Coronary artery (tissue), 2 donors: ENCODE data around the gene SPPL3.

Source experiments
- DNase-seq: peaks from one replicate; pipeline ENCODE4 v3.0.0-alpha.2; 2017; ENCODE audit warnings: low spot score
- H3K27ac ChIP-seq, 2 donors: fragments of 200-600 bp; sonication (generic); one replicate each; pipeline ENCODE4 v1.5.1; 2016 to 2019
- H3K4me3 ChIP-seq: fragments of 200-600 bp; sonication (generic); 2 replicates; pipeline ENCODE4 v1.5.1; 2016; ENCODE audit warnings: mild to moderate bottlenecking, moderate library complexity
- TF ChIP-seq, protein P1 (sequence below): fragments of 200-600 bp; sonication (generic); IDR thresholded peaks from one replicate; pipeline ENCODE4 v1.5.1; 2019; ENCODE audit warnings: antibody characterized with exemption

The SPPL3 gene

DNA sequence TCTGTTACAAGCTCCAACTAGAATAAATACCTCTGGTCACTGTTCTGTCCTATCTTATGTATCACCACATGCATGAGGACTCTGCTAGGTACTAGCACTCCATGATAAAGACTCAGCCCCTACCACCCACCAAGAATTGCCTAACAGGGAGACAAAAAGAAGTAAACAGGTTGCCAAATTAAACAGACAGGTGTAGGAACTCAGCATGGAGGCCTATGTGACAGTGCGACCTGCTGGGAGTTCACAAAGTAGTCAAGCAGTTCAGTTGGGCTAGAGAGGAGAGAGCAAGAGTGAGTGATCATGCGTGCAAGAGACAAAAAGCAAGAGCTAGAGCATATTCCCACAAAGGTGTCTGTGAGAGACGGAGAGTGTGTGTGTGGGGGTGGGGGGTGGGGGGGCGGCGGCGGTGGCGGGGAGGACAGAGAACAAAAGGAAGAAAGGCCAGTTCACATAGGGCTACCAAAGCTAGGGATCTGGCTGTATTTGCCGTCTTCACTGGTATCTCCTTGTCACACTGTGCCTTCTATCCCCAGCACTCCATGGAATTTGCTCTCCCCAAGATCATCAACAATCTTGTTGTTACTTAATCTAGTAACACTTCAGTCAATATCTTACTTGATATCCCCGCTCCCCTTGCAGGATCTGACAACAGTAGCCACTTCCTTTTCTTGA, 81.2 kb downstream of the SPPL3 start:
- Histone ChIP-seq H3K4me3 (no peak overlapping the region), H3K27ac (no peak overlapping the region)
- DNase-seq: no peak
- TF ChIP-seq, protein P1, sequence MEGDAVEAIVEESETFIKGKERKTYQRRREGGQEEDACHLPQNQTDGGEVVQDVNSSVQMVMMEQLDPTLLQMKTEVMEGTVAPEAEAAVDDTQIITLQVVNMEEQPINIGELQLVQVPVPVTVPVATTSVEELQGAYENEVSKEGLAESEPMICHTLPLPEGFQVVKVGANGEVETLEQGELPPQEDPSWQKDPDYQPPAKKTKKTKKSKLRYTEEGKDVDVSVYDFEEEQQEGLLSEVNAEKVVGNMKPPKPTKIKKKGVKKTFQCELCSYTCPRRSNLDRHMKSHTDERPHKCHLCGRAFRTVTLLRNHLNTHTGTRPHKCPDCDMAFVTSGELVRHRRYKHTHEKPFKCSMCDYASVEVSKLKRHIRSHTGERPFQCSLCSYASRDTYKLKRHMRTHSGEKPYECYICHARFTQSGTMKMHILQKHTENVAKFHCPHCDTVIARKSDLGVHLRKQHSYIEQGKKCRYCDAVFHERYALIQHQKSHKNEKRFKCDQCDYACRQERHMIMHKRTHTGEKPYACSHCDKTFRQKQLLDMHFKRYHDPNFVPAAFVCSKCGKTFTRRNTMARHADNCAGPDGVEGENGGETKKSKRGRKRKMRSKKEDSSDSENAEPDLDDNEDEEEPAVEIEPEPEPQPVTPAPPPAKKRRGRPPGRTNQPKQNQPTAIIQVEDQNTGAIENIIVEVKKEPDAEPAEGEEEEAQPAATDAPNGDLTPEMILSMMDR: no peak

DNA sequence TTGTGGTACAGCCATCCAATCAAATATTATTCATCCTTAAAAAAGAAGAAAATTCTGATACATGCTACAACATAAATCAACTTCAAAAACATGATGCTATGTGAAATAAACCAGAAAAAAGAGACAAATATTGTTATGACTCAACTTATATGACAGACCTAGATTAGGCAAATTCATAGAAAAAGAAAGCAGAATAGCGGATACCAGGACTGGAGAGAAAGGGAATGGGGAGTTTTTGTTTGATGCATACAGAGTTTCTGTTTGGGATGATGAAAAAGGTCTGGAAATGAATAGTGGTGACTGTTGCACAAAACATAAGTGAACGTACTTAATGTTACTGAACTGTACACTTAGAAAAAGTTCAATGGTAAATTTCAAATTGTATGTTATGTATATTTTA, 82.3 kb downstream of the SPPL3 start:
- no peak overlapping the region for H3K27ac ChIP-seq
- no peak overlapping the region for H3K4me3 ChIP-seq
- TF ChIP-seq, protein P1: no peak
- no peak for DNase-seq

DNA sequence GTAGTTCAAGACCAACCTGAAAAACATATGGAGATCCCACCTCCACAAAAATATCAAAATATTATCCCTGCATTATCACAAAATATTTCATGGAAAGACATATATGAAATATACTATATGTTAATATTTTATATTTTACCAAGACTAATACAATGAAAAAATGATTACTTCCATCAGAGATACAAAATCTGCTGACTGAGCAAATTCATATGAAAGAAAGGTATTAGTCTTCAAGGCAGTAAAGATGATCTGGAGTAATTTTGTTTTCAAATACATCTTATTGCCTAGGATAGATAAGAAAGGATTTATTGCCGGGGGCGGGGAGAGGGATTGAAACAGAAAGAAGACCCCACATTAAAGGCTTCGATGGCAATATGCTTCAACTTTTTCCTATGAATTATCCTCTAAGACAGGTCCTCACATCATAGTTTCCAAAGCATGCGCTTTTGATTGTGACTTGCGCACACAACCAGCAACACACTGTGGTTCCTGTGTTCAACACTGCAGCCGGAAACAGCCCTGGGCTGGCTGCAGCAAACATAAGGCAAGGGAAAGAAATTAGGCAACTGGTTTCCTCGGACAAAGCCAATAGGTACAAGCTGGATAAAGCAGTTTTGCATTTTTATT, 83.2 kb downstream of the SPPL3 start:
- TF ChIP-seq, protein P1: no peak
- no peak for DNase-seq
- no peak overlapping the region for H3K27ac ChIP-seq
- no peak overlapping the region for H3K4me3 ChIP-seq

DNA sequence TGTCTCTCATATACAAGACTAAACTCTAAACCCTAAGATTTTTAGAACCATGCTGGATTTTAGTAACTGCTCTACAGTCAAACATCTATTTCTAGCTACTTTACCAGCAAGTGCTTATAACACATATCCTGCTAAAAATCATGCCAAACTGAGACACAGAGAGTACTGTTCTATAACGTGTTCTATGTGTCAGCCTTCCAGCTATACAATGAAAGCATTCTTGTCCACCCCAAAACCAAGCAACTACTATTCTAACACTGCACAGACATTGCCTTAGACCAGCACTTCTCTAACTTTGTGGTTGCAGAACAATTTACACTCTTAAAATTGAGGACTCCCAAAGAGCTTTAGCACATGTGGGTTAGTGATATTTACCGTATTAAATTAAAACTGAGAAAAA, 85.7 kb downstream of the SPPL3 start:
- DNase-seq: no peak
- Histone ChIP-seq H3K4me3 (no peak overlapping the region), H3K27ac (no peak overlapping the region)
- TF ChIP-seq, protein P1: no peak

DNA sequence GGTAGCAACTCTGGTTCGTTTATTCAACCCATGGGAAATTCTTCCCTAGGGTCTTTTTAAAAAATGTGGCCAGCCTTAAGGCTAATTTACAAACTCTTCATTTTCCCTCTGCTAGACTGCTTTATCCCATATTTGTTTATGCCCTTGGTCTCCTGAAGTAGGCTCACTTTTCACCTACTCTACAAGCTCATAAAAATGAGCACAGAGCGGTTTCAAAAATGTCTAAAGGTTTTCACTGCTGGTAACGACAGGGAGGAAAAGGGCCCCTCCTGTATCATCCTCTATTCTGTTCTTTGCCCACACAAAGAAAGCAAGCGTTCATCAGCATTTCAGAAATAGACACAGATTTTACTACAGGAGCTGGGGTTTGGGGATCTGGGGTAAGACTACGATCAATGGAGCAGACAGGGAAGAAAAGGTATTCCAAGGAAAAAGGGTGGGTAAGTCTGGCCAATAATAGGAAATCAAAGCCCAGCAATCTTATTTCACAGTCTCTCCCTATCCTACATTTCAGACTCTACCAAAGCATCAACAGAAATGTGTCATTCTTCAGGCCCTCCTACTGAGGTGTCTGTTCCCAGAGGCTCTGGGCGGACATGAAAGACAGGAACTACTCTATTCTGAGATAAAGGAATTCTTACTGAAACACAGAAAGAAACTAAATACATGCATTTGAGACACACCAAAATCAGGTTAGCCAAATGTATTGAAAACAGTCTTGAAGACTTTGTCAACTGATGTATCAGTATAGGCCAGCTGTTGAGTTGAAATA, 86.4 kb downstream of the SPPL3 start:
- Histone ChIP-seq H3K4me3 (no peak overlapping the region), H3K27ac (no peak overlapping the region)
- TF ChIP-seq, protein P1: no peak
- DNase-seq: no peak

DNA sequence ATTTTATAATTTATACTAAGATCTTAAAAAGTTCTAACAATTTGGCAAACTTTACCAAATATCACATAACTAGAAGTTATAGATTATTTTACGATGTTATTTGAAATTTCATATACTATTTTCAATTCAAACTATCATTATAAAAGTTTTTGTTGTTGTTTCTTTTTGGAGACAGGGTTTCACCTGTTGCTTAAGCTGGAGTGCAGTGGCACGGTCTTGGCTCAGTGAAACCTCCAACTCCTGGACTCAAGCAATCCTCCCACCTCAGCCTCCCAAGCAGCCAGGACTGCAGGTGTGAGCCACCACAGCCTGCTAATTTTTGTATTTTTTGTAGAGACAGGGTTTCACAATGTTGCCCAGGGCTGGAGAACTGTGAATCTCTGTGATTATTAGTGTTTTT, 87.8 kb downstream of the SPPL3 start:
- H3K27ac ChIP-seq: no peak overlapping the region
- no peak overlapping the region for H3K4me3 ChIP-seq
- DNase-seq: no peak
- TF ChIP-seq, protein P1: no peak
